WERI-Rb-1 (cell line): Measurements from ENCODE around the gene NIT2.

Source experiments
- DNase-seq: peaks from one replicate; pipeline ENCODE4 v3.0.0-alpha.2; 2020
- H3K27ac ChIP-seq: fragments of 250-450 bp; sonication (Bioruptor Pico); 2 replicates; pipeline ENCODE4 v1.5.1; 2020; ENCODE audit warnings: mild to moderate bottlenecking, moderate library complexity
- H3K27me3 ChIP-seq: fragments of 250-450 bp; sonication (Bioruptor Pico); 2 replicates; pipeline ENCODE4 v1.5.1; 2021; ENCODE audit warnings: mild to moderate bottlenecking, low read depth, moderate library complexity; ENCODE audit not compliant: insufficient read depth, severe bottlenecking
- H3K36me3 ChIP-seq: fragments of 250-450 bp; sonication (Bioruptor Pico); 2 replicates; pipeline ENCODE4 v1.5.1; 2020; ENCODE audit warnings: mild to moderate bottlenecking, moderate library complexity
- H3K4me3 ChIP-seq: 2 replicates; pipeline ENCODE4 v1.5.1; 2011; ENCODE audit warnings: low read depth, mild to moderate bottlenecking, control low read depth, low read length
- H3K9me3 ChIP-seq: fragments of 250-450 bp; sonication (Bioruptor Pico); 2 replicates; pipeline ENCODE4 v1.5.1; 2021; ENCODE audit warnings: mild to moderate bottlenecking, moderate library complexity; ENCODE audit not compliant: severe bottlenecking
- TF ChIP-seq, protein P1 (sequence below): IDR thresholded peaks from 2 replicates; pipeline ENCODE4 v1.5.1; 2011; ENCODE audit warnings: low read depth, mild to moderate bottlenecking, control low read depth, inconsistent platforms, low read length

NIT2 gene

GRCh38 chr3:100299016-100299415 is 35.5 kb upstream of the NIT2 start:
- DNase-seq: no peak
- Histone ChIP-seq H3K27me3 (no peaks in the 10 kb centered on the region), H3K36me3 (peaks cover 72% of the 10 kb centered on the region), H3K27ac (no peak overlapping the region), H3K9me3 (no peaks in the 10 kb centered on the region), H3K4me3 (no peak overlapping the region)
- TF ChIP-seq, protein P1, sequence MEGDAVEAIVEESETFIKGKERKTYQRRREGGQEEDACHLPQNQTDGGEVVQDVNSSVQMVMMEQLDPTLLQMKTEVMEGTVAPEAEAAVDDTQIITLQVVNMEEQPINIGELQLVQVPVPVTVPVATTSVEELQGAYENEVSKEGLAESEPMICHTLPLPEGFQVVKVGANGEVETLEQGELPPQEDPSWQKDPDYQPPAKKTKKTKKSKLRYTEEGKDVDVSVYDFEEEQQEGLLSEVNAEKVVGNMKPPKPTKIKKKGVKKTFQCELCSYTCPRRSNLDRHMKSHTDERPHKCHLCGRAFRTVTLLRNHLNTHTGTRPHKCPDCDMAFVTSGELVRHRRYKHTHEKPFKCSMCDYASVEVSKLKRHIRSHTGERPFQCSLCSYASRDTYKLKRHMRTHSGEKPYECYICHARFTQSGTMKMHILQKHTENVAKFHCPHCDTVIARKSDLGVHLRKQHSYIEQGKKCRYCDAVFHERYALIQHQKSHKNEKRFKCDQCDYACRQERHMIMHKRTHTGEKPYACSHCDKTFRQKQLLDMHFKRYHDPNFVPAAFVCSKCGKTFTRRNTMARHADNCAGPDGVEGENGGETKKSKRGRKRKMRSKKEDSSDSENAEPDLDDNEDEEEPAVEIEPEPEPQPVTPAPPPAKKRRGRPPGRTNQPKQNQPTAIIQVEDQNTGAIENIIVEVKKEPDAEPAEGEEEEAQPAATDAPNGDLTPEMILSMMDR: no peak

DNA sequence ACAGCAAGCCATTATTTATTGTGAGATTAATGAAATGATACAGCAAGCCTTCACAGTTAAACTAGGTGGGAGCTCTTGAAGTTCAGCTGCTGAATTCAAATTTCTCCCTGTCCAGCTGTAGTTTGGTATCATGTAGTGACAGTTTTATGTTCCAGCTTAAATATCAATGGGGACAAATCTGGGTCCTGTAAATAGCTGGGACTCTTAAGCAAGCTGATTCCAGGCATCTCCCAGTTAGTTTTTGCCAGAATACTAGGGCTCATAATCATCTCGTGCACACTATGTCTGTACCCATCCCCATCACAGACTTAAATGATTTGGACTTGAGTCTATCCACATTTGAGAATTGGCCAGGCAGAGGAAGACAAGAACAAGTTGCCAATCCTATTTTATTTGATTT is 27.9 kb upstream of the NIT2 start:
- DNase-seq: no peak
- Histone ChIP-seq H3K27ac (no peak overlapping the region), H3K36me3 (peaks cover 57% of the 10 kb centered on the region), H3K4me3 (no peak overlapping the region), H3K9me3 (no peaks in the 10 kb centered on the region), H3K27me3 (no peaks in the 10 kb centered on the region)
- TF ChIP-seq, protein P1: no peak

- TF ChIP-seq, protein P1: no peak
- no peak for DNase-seq
- H3K9me3 ChIP-seq: no peaks in the 10 kb centered on the region
- no peak overlapping the region for H3K27ac ChIP-seq
- no peak overlapping the region for H3K4me3 ChIP-seq
- H3K27me3 ChIP-seq: no peaks in the 10 kb centered on the region
- H3K36me3 ChIP-seq: peaks cover 52% of the 10 kb centered on the region
Measured at GRCh38 chr3:100310355-100310965, 24.1 kb upstream of the NIT2 start.

DNA sequence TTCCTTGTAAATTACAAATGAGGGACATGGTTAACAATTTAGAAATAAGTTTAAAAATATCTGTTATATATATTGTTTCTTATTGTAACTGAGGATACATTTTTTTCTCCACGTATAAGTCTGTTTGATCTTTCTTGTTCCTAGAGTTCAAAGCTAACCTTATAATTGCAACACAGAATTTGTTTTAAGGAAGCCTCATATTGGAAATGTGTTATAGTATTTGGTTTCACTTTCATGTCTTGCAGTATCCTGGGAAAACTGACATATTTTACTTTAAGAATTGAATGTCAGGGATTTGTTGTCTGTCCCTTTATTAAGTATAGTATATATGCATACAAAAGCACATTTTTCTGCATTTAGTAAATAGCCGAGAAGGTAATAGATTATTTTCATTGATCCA is 23.5 kb upstream of the NIT2 start:
- TF ChIP-seq, protein P1: no peak
- Histone ChIP-seq H3K27ac (no peak overlapping the region), H3K4me3 (no peak overlapping the region), H3K36me3 (peaks cover 47% of the 10 kb centered on the region), H3K9me3 (no peaks in the 10 kb centered on the region), H3K27me3 (no peaks in the 10 kb centered on the region)
- DNase-seq: no peak

GRCh38 chr3:100316641-100317069 is 17.9 kb upstream of the NIT2 start:
- TF ChIP-seq, protein P1: peak; percentile 35; the same call in 1 of the 2 replicates
- Histone ChIP-seq H3K9me3 (no peaks in the 10 kb centered on the region), H3K36me3 (peaks cover 34% of the 10 kb centered on the region), H3K4me3 (no peak overlapping the region), H3K27me3 (no peaks in the 10 kb centered on the region), H3K27ac (no peak overlapping the region)
- peak; percentile 40 for DNase-seq

GRCh38 chr3:100317912-100318311 is 16.6 kb upstream of the NIT2 start:
- H3K27me3 ChIP-seq: no peaks in the 10 kb centered on the region
- no peak overlapping the region for H3K4me3 ChIP-seq
- TF ChIP-seq, protein P1: no peak
- no peaks in the 10 kb centered on the region for H3K9me3 ChIP-seq
- no peak overlapping the region for H3K27ac ChIP-seq
- DNase-seq: no peak
- H3K36me3 ChIP-seq: peaks cover 29% of the 10 kb centered on the region
